ENCODE data around the gene CHML. TPM values are rescaled to one million over a fixed set of nuclear protein-coding genes. Genes with fewer than 3 reads are reported as not detected.

CHML gene
- total and polyA plus RNA-seq, 10 of the 15 experiments (the other 5 are each of a cell fraction or from before 2014, with no cell fraction given): 2.0 to 15.5 (median 6.0) TPM

DNA sequence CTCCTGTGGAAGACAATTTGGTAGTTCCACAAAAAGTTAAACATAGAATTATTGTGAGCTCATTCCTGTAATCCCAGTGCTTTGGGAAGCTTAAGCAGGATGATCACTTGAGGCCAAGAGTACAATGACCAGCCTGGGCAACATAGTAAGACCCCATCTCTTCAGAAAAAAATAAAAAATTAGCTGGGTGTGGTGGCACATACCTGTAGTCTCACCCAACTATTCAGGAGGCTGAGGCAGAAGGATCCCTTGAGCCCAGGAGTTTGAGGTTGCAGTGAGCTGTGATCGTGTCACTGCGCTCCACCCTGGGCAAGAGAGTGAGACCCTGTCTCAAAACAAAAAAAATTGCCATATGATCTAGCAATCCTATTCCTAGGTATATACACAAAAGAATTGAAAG is 4.1 kb upstream of the CHML start:
- ChIA-PET RAD21 (ENCODE audit: unreplicated experiment) (no interaction called here), POLR2A (no interaction called here)
- no TSS peak for BruUV-seq (replicated peaks)

More for the DNA sequence above, 4.1 kb upstream of the CHML start:
- TF ChIP-seq SMAD5 (IDR thresholded peaks at IDR 0.05; ENCODE audit: low read depth) (no peak), NR2C1 (IDR thresholded peaks at IDR 0.05) (no peak), PAX5 (IDR thresholded peaks at IDR 0.05; ENCODE audit: borderline replicate concordance, low read depth, low read length) (no peak), RELB (IDR thresholded peaks at IDR 0.05; ENCODE audit: low read depth) (no peak), BACH1 (IDR thresholded peaks at IDR 0.05; ENCODE audit: borderline replicate concordance) (no peak), HDGF (IDR thresholded peaks at IDR 0.05) (no peak), CHD2 (IDR thresholded peaks at IDR 0.05; ENCODE audit: borderline replicate concordance, low read depth, low read length) (no peak), USF2 (IDR thresholded peaks at IDR 0.05; ENCODE audit: borderline replicate concordance, low read depth, low read length) (no peak), MTA2 (IDR thresholded peaks at IDR 0.05; ENCODE audit: low read depth) (no peak), E2F8 (IDR thresholded peaks at IDR 0.05; ENCODE audit: low read depth, partially characterized antibody) (no peak), NBN (IDR thresholded peaks at IDR 0.05) (no peak), ZBTB40 (IDR thresholded peaks at IDR 0.05; ENCODE audit: borderline replicate concordance) (no peak)
- peaks cover 5% of the 10 kb centered on the region; the same call in 1 of the 2 replicates for H3K4me1 ChIP-seq (ENCODE audit: control insufficient read depth, insufficient read depth, low read length)
- FAIRE-seq (no peak), ATAC-seq (no peak), DNase-seq (ENCODE audit: low read depth, low spot score) (no peak)
- no peaks in the 10 kb centered on the region for H3K36me3 ChIP-seq (ENCODE audit: control insufficient read depth in 2 of 2, insufficient read depth in 2 of 2, low read length in 1 of 2)
- no peak overlapping the region for H3K4me3 ChIP-seq
- no peaks in the 10 kb centered on the region for H3K27me3 ChIP-seq (replicated peaks in 1 of 2; ENCODE audit: control insufficient read depth in 2 of 2, insufficient read depth in 2 of 2, low read length in 1 of 2)
- SMC1A ChIA-PET (ENCODE audit: uncharacterized antibody, unreplicated experiment): no interaction called here
- intact Hi-C loops (cut with micrococcal nuclease; ENCODE audit: unreplicated experiment): no loop called here
- 46% methylated on average over 2 of the region's 2 CpGs for WGBS (ENCODE audit: insufficient coverage, insufficient replicate concordance, low lambda C conversion rate, missing lambda C conversion rate)
- H3K79me2 ChIP-seq (ENCODE audit: control insufficient read depth, insufficient read depth, low read length): peaks cover 5% of the 10 kb centered on the region
- H3K27ac ChIP-seq (ENCODE audit: control insufficient read depth, insufficient read depth): no peak overlapping the region
- no peak overlapping the region for H2AFZ ChIP-seq (ENCODE audit: control insufficient read depth, low read depth, low read length)
- no peaks in the 10 kb centered on the region for H4K20me1 ChIP-seq (ENCODE audit: control insufficient read depth, insufficient read depth)
- no peak overlapping the region for H3K4me2 ChIP-seq (ENCODE audit: control insufficient read depth, insufficient read depth)
- CTCF ChIA-PET: interaction anchor here (1.0 kb wide), 1 partner anchor 113 kb away, joined by 3 read pairs; no protein-coding TSS in a partner anchor
- in situ Hi-C loops (cut with MboI): no loop called here
- no peaks in the 10 kb centered on the region; the same call in 2 of the 3 replicates for H3K9me3 ChIP-seq (replicated peaks; ENCODE audit: control insufficient read depth, insufficient read depth, low read length)
- H3K9ac ChIP-seq (ENCODE audit: control insufficient read depth, insufficient read depth, low read length): no peak overlapping the region

Measured in GM12878 (cell line).